Activated T-helper 1 cell treated with anti-CD3 and anti-CD28 coated beads, Interleukin-2, amount 50 U/mL, for 16 hours (primary cell): ENCODE results near the gene SETD2.

Source experiments
- DNase-seq, 2 donors: peaks; one replicate each; pipeline ENCODE4 v3.0.0-alpha.2; 2020; ENCODE audit warnings: low read depth in 1 of 2, low spot score in 1 of 2

SETD2 gene

DNA sequence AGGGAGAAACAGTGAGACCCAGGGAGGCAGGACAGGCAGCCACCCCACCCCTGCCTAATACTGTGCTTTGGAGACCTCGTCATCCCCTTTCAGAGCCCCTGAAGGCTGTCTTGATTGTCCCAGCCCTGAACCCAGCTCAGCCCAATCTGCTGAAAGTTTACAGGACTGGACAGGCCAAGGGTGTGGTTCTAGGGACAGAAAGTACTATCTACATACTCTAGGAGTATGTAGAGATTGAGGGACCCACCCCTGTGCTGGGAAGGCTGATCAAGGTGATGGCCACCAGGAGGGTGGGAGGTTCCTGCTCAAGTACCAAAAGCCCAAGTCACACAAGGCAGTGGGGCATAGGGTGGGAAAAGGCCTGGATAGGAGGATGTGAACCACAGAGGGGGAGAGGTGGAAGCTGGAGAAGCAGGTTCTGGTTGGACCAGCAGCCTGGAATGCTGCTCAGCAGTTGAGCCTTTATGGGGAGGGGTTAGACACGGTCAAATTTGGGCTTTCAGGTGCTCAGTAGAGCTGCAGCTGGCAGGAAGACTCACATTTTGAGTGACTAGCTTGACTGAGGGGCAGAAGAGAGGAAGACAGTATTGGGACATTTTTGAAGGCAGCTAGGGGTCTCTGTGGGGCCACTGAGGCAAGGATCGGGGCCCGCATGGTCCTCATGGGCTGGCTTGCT is 177.7 kb downstream of the SETD2 start:
- DNase-seq: no peak

DNA sequence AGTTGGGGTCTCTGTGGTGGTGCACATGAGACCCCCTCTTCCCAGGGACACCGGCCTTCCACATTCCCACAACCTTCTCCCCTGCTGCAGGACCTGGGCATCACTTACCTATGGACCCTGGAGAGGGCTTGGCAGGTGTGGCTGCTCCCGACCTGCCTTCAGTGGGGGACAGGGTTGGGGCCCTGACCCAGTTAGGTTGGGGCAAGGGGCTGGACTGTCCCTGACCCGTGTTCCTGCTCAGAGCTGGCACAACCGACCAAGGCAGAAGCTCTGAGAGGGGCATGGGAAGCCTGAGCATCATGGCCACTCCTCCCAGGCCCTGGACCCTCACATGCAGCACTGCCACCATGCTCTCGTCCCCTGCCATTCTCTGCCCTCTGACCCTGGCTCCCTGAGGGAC is 178.3 kb downstream of the SETD2 start:
- no peak for DNase-seq

DNA sequence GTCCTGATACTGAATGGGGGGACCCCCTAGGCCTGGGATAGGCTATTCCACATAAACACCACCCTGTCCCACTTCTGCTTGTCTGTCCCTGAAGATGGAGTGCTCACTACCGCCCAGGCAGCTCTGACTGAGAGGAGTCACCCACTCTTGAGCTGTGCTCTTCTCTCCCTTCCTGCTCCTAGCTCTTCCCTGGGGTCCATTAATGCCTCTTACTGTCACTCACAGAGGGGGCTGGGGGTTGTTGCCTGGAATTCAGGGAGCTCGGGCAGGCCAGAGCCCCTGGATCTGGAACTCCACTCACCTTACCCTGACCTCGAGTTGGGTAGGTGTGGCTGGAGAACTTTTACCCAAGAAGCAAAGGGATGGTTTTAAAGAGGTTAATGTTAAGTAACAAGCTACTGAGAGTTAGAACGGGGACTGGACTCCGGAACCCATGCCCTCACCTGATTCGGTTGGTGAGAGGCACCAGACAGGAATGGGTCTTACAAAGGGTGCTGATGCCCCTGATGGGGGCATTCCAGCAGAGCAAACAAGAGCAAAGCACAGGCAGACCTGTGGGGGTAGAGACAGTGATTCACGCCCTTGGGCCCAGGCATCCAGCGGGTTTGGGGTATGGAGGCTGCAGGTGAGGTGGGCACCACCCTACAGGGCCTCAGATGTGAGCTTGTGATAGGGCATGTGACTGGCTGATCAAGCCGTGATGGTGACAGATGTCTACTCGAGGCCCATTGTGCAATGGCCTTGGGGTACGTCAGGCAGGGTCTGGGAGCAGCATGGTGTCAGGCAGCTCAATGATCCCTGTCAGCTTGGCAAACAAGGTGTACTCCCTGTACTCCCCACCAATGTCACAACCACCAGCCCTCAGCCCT is 179.1 kb downstream of the SETD2 start:
- DNase-seq: no peak

- DNase-seq: no peak
Measured at GRCh38 chr3:46982546-46982945, 181.4 kb downstream of the SETD2 start.

DNA sequence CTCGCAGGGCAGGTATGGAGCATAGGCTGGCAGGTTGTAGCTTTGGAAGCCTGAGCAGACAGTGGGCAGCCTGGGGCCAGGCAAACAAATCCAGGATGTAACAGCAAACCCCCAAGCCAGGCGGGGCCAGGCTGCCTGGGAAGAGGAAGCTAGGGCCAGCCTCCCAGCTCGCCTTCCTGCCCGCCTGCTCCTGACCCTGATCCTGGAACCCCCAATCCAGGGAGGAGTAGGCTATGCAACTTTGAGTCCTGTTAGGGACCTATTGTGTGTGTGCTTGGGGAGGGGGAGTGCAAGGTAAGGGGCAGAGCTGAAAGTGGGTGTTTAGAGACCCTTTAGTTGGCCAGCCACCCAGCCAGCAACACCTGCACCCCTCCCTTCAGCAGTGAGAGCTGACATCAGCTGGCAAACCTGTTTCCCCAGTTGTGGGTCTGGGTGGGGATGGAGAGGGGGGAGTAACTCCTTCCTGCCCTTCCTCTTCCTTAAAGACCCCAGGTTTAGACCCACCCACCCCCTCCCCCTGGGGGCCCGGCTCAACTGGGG is 181.9 kb downstream of the SETD2 start:
- no peak for DNase-seq

DNA sequence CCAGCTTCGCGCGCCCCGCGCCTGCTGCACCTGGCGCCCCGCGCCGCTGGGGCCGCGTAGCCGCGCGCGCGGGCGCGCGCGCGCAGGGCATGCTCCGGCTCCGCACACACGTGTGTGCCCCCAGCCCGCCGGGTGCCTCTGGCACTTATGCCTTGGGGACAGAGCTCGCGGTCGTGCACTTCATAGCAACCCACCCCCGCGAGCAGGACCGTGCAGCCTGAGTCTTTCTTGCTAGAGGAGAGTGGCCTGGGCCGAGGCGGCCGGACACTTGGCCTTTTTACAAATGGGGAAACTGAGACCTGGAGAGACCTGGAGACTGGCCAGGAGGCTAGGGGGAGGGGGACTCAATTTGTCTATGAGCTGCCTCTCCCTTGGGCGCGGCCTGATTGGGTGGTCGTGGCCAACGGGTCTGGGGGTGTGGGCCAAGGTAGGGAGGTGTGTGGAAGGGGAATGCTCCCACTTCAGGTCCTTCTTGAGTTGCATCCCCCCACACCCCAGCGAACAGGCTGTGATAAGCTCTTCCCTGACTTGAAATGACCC is 183.9 kb downstream of the SETD2 start:
- no peak for DNase-seq

GRCh38 chr3:46978985-46979944 is 184.6 kb downstream of the SETD2 start, which contains the start of gene NBEAL2:
Gene NBEAL2, plus strand, starts transcription at chr3:46979666. Its CDS starts 196 bp downstream, at chr3:46979862.
- peak; percentile 93 to 94 for DNase-seq

- DNase-seq: no peak
Measured at GRCh38 chr3:46978381-46978780, 185.5 kb downstream of the SETD2 start.

DNA sequence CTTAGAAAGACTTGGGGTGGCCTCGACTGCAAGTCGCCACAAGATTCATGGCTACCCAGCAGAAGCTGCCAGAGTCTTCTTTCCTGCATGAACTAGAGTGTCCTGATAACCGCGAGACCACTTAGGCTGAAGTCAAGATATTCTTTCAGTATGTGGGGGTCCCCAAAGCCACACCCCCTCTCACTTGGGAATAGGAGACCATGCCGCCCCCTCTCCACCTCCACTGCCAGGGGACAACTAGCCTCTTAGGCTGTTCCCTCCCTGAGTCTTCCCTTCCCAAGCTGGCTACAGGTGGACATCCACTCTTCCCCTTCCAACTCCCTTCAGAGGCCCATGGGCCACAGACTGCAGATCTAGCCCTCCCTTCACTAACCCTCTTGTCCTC is 186.1 kb downstream of the SETD2 start:
- no peak for DNase-seq

DNA sequence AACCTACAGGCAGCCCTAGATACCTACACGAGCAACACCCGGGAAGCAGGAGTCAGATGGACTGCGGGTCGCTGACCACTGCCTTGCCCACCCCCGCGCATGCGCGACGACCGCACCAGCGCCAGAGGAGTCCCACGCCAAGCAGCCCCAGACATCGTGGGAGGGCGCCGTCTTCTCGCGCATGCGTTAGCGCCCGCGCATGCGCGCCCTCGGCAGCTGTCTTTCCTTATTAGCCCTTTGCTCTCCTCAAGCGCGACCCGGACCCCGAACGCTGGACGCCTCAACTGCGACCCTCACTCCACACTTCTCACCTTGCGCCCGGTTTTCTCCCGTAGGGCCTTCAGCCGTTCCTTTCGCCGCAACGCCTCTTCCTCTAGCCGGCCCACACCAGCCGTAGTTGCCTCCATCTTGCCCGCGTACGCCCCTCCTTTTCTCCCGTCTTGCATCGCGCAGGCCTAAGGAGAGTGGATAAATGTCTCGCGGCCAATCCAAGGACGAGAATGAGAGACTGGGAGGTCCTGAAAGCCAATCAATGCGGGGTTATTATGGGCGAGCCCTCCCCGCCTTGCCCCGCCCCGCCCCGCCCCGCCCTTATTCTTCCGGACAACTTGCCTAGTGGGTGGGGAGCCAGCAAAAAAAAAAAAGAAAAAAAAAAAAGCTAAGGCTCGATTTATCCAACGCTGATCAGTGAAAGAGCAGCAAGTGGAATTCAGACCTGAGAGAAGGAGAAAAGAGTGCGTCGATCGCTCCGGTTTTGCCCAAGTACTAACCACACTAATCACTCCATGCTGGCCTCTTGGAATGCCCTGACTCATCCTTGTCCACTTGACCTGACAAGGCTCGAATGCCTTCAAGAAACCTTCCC is 187.4 kb downstream of the SETD2 start, which contains the start of gene CCDC12:
TSS of gene CCDC12 (minus strand) at position 420 of the 865 bp plus-strand sequence. CDS start at position 407, 13 bp downstream.
- peak; percentile 81 to 90 for DNase-seq

DNA sequence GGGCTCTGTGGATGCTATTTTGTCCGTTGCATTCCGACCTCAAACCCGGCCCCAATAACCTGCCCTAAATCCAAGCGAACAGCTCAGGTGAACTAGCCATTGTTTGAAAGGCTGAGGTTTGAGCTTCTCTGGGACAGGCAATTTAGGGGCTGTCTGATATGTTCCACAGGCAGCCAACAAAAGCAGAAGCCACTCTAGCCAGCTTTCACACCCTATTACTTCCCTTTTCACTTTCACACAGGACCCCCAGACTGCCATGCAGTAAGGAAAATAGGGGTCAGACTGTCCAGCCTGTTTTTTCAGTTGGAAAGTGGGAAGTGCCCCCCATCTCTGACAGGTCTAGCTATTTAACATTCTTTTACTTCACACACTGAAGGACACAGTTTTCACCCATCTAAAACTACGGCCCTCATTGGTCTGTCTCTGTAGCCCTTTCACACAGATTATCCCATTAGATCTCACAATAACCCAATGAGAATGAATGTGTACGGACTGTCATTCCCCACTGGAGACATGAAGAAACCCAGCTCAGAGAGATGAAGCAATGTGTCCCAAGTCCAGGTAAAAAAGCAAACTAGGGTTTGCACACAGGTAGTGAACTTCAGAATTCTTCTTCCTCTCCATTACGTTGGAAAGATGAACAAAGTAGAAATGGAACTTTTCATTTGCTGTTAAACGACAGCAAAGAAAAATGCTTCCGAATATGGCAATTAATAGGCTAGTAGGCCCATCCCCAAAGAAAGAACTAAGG is 189.3 kb downstream of the SETD2 start:
- no peak for DNase-seq

DNA sequence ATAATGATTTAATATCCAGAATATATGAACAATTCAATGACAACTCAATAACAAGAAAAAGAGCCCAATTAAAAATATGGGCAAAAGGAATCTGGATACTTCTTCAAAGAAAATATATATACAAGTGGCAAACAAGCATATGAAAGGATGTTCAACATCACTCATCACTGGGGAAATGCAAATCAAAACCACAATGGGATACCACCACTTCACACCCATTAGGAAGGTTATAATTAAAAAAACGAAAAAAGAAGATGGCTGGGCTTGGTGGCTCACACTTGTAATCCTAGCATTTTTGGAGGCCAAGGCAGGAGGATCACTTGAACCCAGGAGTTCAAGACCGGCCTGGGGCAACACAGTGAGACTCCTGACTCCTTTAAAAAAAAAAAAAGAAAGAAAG is 191.5 kb downstream of the SETD2 start:
- no peak for DNase-seq

GRCh38 chr3:46971742-46972141 is 192.2 kb downstream of the SETD2 start:
- DNase-seq: no peak

DNA sequence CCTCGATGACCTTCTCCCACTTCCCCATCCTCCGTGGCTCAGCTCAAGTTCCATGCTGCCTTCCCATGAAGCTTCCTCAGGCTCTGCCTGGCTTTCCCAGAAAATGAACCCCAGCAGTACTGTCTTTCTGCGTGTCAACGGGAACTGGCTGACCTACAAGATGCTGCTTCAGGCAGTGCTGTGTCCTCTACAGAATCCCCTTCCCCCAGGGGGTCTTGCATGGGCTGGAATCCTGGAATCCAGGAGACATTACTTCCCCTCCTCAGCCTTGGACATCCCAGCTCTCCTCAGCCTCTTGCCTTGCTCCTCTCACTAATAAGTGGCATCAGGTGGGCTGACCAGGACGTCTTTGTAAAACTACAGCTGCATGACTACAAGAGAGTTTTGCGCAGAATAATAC is 192.8 kb downstream of the SETD2 start:
- DNase-seq: no peak

DNA sequence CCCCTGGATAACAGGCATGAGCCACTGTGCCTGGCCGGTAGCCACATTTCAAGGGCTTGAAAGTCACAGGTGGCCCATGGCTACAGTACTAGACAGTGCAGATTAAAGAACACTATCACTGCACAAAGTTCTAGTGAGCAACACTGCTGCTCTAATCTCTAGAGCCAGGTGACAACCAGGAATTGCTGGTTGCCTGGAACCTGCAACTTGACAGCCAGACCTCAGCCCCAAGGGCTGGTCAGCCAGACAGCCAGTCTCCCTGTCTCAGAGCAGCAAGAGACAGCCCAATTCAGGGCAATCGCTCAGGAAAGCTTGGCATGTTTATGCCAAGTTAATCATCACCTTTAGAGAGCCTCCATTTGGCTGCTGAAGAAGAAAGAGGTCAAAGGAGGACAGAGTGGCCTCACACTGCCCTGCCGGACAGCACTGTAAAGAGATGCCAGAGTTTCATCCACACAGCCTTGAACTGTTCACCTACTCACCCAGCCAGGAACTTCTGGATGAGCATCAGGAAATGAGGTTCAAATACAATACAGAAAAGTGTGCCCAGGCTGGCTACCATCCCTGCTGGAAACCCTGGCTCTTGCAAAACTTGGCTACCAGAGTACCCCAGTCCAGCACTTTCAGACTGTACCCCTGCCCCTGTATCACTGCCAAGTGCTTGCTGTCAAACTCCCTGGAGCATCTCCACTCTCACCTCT is 193.4 kb downstream of the SETD2 start:
- no peak for DNase-seq

DNA sequence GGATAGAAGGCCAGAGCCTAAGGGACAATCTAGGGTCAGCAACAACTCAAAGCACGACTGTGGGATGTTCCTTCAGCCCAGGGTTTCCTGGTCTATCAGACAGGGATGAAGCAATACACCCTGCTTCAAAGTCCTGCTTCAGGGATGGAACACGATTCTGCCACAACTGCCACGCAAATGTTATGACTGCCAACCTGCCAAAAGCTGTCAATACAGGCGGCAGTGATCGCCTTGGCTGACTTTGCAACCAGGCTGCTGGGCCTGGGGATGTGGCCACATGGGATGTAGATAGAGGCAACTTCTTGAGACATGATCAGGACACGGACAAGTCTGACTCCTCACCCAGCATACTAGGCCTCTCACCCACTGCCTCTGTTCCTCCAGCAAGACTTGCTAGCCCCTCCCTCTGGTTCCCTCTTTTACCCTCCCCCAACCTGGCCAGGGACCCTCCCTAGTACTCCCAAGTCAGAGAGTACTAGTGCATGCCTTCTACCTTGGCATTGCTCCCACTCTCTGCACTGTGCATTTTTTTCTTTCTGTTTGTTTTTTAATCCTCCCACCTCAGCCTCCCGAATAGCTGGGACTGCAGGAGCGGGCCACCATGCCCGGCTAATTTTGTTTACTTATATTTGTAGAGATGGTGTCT is 195.0 kb downstream of the SETD2 start:
- DNase-seq: no peak

GRCh38 chr3:46966811-46967210 is 197.1 kb downstream of the SETD2 start:
- no peak for DNase-seq
